ENCODE measurements around the gene GLS2. TPM values are rescaled to one million over a fixed set of nuclear protein-coding genes. Genes with fewer than 3 reads are reported as not detected.
A peak's percentile ranks its signal among the peaks of the same experiment; 100 is the strongest.

GLS2 gene
- total and polyA plus RNA-seq, 9 of the 15 experiments (the other 6 are each of a cell fraction or from before 2014, with no cell fraction given) = 0.11 TPM; not detected in 8

DNA sequence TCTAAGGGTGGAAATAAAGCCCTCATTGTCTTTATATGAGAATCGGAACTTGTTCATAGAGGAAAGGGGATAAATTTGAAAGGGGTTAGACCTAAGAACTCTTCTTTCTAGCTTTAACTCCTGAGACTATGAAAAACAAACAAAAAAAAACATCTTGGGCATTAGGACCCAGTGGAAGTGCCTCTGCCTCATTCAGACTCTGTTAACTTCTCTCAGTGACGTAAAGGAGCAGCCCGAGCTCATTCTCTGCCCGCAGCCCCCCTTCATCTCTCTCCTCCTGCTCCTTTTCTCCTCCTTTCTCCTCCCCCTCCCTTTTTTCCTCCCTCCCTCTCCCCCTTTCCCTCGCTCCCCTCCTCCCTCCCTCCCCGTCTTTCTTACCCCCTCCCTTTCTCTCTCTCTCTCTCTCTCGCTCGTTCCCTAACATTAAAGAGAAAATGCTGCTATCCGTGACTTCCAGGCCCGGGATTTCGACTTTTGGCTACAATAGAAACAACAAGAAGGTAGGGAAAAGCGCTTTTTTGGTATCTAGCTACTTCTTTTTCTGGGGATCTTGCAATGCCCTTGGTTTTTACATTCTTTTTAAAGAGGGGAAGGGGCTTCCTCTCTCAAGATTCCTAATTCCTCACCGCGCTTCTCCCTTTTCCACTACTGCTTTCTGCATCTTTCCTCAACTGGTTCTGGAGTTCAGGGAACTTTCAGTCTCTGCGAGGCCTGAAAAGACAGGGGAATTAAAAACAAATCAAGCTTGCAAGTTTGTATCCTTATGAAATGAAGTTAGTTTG is 33.8 kb upstream of the GLS2 start, which contains the start of gene RBMS2 (continued):
- TF ChIP-seq ZFX (CRISPR knock-in tag; IDR thresholded peaks at IDR 0.05) (no peak), TGIF2 (CRISPR knock-in tag; IDR thresholded peaks at IDR 0.05) (no peak), ZNF3 (CRISPR knock-in tag; IDR thresholded peaks at IDR 0.05) (no peak), TOE1 (IDR thresholded peaks at IDR 0.05; ENCODE audit: borderline replicate concordance) (peak; percentile 82), TOE1 (CRISPR knock-in tag; IDR thresholded peaks at IDR 0.05; ENCODE audit: borderline replicate concordance, low read depth) (no peak)
- TF ChIP-seq, protein P1, sequence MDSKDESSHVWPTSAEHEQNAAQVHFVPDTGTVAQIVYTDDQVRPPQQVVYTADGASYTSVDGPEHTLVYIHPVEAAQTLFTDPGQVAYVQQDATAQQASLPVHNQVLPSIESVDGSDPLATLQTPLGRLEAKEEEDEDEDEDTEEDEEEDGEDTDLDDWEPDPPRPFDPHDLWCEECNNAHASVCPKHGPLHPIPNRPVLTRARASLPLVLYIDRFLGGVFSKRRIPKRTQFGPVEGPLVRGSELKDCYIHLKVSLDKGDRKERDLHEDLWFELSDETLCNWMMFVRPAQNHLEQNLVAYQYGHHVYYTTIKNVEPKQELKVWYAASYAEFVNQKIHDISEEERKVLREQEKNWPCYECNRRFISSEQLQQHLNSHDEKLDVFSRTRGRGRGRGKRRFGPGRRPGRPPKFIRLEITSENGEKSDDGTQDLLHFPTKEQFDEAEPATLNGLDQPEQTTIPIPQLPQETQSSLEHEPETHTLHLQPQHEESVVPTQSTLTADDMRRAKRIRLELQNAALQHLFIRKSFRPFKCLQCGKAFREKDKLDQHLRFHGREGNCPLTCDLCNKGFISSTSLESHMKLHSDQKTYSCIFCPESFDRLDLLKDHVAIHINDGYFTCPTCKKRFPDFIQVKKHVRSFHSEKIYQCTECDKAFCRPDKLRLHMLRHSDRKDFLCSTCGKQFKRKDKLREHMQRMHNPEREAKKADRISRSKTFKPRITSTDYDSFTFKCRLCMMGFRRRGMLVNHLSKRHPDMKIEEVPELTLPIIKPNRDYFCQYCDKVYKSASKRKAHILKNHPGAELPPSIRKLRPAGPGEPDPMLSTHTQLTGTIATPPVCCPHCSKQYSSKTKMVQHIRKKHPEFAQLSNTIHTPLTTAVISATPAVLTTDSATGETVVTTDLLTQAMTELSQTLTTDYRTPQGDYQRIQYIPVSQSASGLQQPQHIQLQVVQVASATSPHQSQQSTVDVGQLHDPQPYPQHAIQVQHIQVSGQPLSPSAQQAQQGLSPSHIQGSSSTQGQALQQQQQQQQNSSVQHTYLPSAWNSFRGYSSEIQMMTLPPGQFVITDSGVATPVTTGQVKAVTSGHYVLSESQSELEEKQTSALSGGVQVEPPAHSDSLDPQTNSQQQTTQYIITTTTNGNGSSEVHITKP (IDR thresholded peaks at IDR 0.05; ENCODE audit: partially characterized antibody) = peak; percentile 12
- TF ChIP-seq, protein P2, sequence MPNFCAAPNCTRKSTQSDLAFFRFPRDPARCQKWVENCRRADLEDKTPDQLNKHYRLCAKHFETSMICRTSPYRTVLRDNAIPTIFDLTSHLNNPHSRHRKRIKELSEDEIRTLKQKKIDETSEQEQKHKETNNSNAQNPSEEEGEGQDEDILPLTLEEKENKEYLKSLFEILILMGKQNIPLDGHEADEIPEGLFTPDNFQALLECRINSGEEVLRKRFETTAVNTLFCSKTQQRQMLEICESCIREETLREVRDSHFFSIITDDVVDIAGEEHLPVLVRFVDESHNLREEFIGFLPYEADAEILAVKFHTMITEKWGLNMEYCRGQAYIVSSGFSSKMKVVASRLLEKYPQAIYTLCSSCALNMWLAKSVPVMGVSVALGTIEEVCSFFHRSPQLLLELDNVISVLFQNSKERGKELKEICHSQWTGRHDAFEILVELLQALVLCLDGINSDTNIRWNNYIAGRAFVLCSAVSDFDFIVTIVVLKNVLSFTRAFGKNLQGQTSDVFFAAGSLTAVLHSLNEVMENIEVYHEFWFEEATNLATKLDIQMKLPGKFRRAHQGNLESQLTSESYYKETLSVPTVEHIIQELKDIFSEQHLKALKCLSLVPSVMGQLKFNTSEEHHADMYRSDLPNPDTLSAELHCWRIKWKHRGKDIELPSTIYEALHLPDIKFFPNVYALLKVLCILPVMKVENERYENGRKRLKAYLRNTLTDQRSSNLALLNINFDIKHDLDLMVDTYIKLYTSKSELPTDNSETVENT (CRISPR knock-in tag; IDR thresholded peaks at IDR 0.05) = no peak

All from K562 (cell line).